ENCODE data around the gene EDEM3. TPM values are rescaled to one million over a fixed set of nuclear protein-coding genes. Genes with fewer than 3 reads are reported as not detected.

The EDEM3 gene
- total RNA-seq, 1 donor from 2014 or later: 24.1 TPM

DNA sequence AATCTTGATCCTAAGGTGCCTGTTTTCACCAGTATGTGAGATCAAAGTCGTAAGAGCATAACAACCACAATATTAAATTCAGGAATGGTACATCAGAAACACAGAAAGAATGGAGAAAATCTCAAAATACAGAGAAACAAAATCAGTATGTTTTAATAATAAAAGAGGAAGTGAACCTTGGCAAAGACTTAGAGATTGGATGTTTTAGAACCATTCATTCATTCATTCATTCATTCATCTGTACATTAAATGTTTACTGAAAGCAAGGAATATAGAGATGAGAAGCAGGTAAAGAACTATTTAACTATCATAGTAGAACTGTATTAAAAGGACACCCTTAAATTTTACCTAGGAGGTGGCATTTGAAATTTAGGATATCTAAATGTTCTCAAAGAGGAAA lies 55.7 kb downstream of the EDEM3 start:
- Histone ChIP-seq H3K4me3 (no peak overlapping the region), H3K9me3 (no peaks in the 10 kb centered on the region), H3K27me3 (no peaks in the 10 kb centered on the region), H3K36me3 (peaks cover 0 to 27% of the 10 kb centered on the region in 2 donors), H3K27ac (no peak overlapping the region), H3K4me1 (no peaks in the 10 kb centered on the region)
- DNase-seq (ENCODE audit: extremely low spot score in 2 of 2): no peak
- intact Hi-C loops (cut with DNase I): loop anchor here (10.0 kb wide), 1 partner anchor 774 kb away; no protein-coding TSS in a partner anchor
- TF ChIP-seq, protein P1, sequence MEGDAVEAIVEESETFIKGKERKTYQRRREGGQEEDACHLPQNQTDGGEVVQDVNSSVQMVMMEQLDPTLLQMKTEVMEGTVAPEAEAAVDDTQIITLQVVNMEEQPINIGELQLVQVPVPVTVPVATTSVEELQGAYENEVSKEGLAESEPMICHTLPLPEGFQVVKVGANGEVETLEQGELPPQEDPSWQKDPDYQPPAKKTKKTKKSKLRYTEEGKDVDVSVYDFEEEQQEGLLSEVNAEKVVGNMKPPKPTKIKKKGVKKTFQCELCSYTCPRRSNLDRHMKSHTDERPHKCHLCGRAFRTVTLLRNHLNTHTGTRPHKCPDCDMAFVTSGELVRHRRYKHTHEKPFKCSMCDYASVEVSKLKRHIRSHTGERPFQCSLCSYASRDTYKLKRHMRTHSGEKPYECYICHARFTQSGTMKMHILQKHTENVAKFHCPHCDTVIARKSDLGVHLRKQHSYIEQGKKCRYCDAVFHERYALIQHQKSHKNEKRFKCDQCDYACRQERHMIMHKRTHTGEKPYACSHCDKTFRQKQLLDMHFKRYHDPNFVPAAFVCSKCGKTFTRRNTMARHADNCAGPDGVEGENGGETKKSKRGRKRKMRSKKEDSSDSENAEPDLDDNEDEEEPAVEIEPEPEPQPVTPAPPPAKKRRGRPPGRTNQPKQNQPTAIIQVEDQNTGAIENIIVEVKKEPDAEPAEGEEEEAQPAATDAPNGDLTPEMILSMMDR (IDR thresholded peaks at IDR 0.05): no peak
- no peak for TF ChIP-seq POLR2AphosphoS5 (IDR thresholded peaks at IDR 0.05; ENCODE audit: insufficient read depth in 1 of 2, low read depth in 1 of 2)
- TF ChIP-seq POLR2A (IDR thresholded peaks at IDR 0.05): no peak

DNA sequence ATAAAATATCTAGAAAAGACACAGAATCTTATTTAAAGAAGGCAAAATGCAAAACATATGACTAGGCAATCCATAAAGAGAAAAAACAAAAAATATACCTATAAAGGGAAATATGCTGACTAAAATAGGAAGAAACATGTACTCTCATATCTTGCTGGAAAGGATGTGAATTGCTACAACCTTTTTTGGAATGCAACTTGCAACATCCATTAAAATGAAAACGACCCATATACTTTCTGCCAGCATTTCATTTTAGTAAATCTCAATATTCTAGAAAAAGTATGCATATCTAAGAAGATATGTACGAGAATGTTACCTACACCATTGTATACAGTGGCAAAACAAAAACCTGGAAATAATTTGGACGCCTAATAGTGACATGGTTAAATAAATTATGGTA lies 56.6 kb downstream of the EDEM3 start:
- intact Hi-C loops (cut with DNase I): loop anchor here (10.0 kb wide), 1 partner anchor 773 kb away; no protein-coding TSS in a partner anchor
- Histone ChIP-seq H3K4me3 (no peak overlapping the region), H3K9me3 (no peaks in the 10 kb centered on the region), H3K36me3 (peaks cover 0 to 28% of the 10 kb centered on the region in 2 donors), H3K4me1 (no peaks in the 10 kb centered on the region), H3K27ac (no peak overlapping the region), H3K27me3 (no peaks in the 10 kb centered on the region)
- TF ChIP-seq, protein P1 (IDR thresholded peaks at IDR 0.05): no peak
- DNase-seq (ENCODE audit: extremely low spot score in 2 of 2): no peak

DNA sequence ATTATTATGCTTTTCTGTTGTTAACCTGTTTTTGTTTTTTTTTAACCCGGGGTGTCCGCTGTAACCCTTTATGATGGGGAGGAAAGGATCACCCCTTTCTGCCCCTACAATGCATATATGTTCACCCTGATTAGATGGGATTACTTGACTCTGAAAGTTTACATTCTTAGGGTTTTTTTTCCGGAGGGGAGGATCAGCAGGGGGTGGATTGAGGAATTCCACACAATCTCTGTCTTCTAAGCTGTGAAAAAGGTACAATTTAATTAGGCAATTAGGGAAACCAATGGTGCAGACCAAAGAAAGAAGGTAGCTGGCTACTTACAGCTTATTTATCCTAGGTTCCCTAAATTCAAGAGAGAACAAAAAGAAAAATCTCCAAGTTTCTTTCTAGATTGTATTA lies 58.3 kb downstream of the EDEM3 start:
- intact Hi-C loops (cut with DNase I): loop anchor here (10.0 kb wide), 1 partner anchor 772 kb away; no protein-coding TSS in a partner anchor
- peaks cover 0 to 27% of the 10 kb centered on the region in 2 donors for H3K36me3 ChIP-seq
- no peak for DNase-seq (ENCODE audit: extremely low spot score in 2 of 2)
- H3K27me3 ChIP-seq: no peaks in the 10 kb centered on the region
- H3K27ac ChIP-seq: no peak overlapping the region
- H3K4me1 ChIP-seq: no peaks in the 10 kb centered on the region
- H3K4me3 ChIP-seq: no peak overlapping the region
- H3K9me3 ChIP-seq: no peaks in the 10 kb centered on the region
- TF ChIP-seq POLR2AphosphoS5 (IDR thresholded peaks at IDR 0.05; ENCODE audit: insufficient read depth in 1 of 2, low read depth in 1 of 2): no peak
- TF ChIP-seq, protein P1 (IDR thresholded peaks at IDR 0.05): no peak

DNA sequence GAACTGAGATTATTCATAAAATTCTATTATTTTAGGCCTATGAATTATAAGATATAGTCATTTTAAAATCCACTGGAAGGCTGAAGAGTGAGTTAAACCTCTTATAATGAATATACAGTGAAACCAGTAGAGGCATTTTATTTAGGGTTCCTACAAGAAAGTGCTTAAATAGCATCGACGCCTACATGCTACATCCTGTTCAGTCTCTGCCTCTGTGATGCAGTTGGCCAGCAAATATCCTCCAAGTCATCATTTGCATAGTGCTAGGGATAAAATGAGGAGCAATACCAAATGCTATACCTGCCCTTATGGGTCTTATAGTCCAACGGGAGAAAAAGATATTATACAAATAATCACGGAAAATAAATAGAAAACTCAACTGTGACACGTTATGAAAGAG lies 59.6 kb downstream of the EDEM3 start:
- intact Hi-C loops (cut with DNase I): loop anchor here (10.0 kb wide), 1 partner anchor 770 kb away; no protein-coding TSS in a partner anchor
- Histone ChIP-seq H3K4me1 (no peaks in the 10 kb centered on the region), H3K4me3 (no peak overlapping the region), H3K36me3 (peaks cover 0 to 22% of the 10 kb centered on the region in 2 donors), H3K27me3 (no peaks in the 10 kb centered on the region), H3K9me3 (no peaks in the 10 kb centered on the region), H3K27ac (no peak overlapping the region)
- DNase-seq (ENCODE audit: extremely low spot score in 2 of 2): no peak
- no peak for TF ChIP-seq POLR2AphosphoS5 (IDR thresholded peaks at IDR 0.05; ENCODE audit: insufficient read depth in 1 of 2, low read depth in 1 of 2)
- no peak for TF ChIP-seq POLR2A (IDR thresholded peaks at IDR 0.05)
- TF ChIP-seq, protein P1 (IDR thresholded peaks at IDR 0.05): no peak

DNA sequence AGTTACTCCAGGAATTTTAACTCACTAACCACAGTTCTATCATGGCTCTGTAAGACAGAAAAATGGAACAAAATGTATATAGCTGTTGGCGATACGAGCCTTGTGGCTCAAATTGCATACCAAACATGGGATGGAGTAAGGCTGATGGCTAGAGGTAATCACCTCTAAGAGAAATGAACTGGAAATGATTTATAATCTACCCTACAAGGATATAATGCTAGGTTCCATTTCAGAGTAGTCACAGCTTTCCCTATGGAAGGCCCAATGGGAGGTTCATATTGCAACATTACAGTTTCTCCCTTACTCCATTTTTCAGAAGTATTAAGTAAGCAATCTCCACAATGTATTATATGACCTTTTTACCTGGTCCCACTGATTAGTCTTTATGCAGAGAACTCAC lies 61.6 kb downstream of the EDEM3 start:
- intact Hi-C loops (cut with DNase I): loop anchor here (10.0 kb wide), 1 partner anchor 768 kb away; no protein-coding TSS in a partner anchor
- Histone ChIP-seq H3K4me3 (no peak overlapping the region), H3K4me1 (no peaks in the 10 kb centered on the region), H3K27me3 (no peaks in the 10 kb centered on the region), H3K9me3 (no peaks in the 10 kb centered on the region), H3K36me3 (peaks cover 0 to 22% of the 10 kb centered on the region in 2 donors), H3K27ac (no peak overlapping the region)
- TF ChIP-seq, protein P1 (IDR thresholded peaks at IDR 0.05): no peak
- TF ChIP-seq POLR2AphosphoS5 (IDR thresholded peaks at IDR 0.05; ENCODE audit: insufficient read depth in 1 of 2, low read depth in 1 of 2): no peak
- DNase-seq (ENCODE audit: extremely low spot score in 2 of 2): no peak

Data from vagina (tissue), 2 donors.